GM12892 (cell line): ENCODE results near the gene SDCBP2.

Source experiments
- POLR2A ChIP-seq: IDR thresholded peaks from 2 replicates; pipeline ENCODE4 v1.6.1; 2011; ENCODE audit warnings: low read depth, low read length, control low read depth
- POLR2AphosphoS5 ChIP-seq: IDR thresholded peaks from 2 replicates; pipeline ENCODE4 v1.6.1; 2011; ENCODE audit warnings: low read depth, low read length, control low read depth
- TAF1 ChIP-seq: IDR thresholded peaks from 2 replicates; pipeline ENCODE4 v1.6.1; 2011; ENCODE audit warnings: low read depth, mild to moderate bottlenecking, control low read depth, low read length, borderline replicate concordance

- no peak for TF ChIP-seq POLR2A
- no peak for TF ChIP-seq POLR2AphosphoS5
- TF ChIP-seq TAF1 = no peak
Observed at GRCh38 chr20:1368448-1369199, 39.7 kb upstream of the SDCBP2 start.
